ENCODE data around the gene SMIM33.
A peak's percentile ranks its signal among the peaks of the same experiment; 100 is the strongest.
"Not testable (repeated sequence)": the region's sequence is repeated elsewhere in the genome, so short reads cannot be mapped to it uniquely, and the experiment has no call there.

The SMIM33 gene

DNA sequence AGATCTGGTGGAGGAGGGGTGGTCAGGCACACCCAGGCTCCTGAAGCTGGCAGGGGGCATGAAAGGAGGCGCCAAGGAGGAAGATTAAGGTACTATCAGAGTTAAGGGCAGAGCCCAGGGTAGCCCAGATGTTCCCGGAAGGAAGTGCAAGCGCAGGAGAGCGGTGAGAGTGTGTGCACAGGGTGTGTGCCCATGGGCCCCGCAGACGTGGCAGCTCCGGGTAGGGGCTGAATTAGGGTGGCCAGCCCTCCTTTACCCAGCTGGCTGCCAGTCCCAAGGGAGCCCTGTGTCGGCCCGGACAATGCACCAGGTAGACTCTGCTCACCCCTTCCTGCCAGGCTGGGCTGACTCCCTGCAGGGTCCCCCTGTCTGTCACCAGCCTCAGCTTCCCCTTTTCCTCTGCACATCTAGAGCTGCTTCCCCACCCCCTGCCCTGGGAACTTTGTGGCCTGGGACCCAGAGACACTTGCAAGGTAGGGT is at the start of gene SMIM33:
SMIM33 (plus strand) TSS at position 184 of the 480 bp plus-strand sequence; CDS start at position 302, 118 bp downstream.
- DNase-seq = peak; percentile 21

DNA sequence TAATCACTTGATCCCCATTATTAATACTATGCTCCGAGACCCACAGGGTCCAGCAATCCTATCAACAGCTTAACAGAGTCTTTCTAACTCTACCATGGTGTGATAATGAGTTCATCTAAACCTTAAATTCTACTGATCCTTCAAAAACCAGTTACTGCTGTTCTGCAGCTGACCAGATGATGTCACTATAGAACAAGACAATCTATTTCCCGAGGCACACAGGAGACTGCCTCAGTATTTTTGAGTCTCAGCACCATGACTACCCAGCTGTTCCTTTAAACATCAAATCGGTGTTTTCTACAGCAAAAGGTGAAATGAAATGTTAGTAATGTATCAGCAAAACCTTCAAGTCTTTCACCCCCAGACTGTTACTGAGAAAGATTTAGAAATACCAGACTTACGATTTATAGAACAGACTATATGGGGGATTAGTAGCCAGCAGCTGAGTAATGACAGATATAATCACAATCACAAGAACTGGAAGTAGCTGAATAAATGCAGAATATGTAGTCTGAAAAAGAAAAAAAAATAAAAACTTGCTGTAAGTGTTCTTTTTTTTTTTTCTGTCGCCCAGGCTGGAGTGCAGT is 48.4 kb upstream of the SMIM33 start:
- peak; percentile 78 for DNase-seq

DNA sequence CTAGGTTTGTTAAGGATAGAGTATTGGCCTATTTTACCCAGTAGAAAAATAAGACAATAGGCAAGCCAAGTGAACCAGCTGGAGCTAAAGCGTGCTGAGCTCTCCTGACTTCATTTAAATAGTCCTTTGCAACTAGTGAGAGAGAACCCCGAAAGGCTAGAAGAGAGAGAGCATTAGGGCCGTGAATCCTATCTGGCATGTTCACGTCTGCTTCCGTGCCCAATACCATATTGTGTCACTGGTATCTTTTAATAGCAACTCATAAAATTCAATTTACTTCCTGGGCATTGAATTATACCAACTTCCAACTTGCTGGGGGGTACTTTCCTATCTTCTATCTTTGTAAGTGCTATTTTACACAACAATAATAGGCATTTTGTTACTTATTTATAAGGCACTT is 45.3 kb upstream of the SMIM33 start:
- no peak for DNase-seq

DNA sequence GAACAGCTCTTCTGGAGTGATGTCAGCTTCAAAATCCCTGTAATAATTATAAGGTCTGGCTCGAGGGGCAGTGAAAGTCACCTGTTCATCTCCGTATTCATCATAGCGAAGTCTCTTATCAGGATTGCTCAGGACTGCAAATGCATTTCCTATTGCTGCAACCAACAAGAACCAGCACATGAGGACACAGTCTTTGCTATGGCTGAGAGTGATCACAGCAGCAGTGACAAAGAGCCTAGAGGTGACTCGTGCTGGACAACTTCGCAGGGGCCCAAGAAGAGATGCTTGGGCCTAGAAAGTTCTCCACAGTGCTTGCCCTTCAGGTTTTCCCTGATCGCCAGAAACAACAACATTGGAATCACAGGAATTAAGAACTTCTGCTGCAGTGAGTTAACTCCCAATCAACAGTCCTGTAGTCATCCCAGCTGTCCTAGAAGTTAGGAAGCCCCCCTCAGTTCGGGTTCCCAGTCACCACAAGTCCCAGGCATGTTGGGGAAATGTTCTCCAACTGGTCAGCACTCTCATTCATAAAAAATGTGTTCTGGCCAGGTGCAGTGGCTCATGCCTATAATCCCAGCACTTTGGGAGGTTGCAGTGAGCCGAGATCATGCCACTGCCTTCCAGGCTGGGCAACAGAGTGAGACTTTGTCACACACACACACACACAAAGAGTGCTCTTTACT is 44.5 kb upstream of the SMIM33 start:
- no peak for DNase-seq

DNA sequence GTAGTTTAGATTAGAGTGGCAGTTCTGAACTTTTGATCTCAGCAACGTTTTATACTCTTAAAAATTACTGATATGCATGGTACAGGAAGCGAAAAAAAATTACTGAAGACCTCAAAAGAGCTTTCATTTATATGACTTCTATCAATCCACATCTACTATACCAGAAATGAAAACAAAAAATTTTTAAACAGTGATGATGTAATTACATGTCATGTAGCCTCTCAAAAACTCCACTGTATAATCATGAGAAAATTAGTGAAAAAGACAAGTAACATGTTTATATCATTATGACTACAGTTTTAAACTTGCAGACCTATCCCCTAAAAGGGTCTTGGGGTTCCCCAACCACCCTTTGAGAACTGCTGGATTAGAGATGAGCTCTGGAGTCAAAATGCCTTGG is 40.8 kb upstream of the SMIM33 start:
- no peak for DNase-seq

DNA sequence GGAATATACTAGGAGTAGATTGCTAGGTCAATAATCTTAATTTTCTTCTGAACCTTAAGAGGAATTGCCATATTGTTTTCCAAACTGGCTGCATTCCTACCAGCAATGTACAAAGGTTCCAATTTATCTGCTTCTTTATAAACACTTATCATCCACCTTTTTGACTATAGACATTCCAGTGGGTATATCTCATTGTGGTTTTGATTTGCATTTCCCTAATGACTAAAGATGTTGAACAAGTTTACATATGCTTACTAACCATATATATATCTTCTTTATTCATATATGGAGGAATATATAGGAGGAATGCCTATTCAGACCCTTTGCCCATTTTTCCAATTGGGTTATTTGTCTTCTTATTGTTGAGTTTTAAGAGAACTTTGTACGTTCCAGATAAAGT is 39.1 kb upstream of the SMIM33 start:
- no peak for DNase-seq

DNA sequence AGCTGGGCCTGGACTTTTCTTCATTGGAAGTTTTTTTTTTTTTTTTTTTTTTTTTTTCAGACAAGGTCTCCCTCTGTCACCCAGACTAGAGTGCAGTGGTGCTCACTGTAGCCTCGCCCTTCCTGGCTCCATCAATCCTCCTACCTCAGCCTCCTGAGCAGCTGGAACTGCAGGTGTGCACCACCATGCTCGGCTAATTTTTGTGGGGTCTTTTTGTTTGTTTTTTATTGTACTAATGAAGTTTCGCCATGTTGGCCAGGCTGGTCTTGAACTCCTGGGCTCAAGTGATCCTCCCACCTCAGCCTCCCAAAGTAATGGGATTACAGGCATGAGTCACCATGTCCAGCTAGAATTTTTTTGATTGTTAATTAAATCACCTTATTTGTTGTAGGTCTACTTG is 35.1 kb upstream of the SMIM33 start:
- no peak for DNase-seq

DNA sequence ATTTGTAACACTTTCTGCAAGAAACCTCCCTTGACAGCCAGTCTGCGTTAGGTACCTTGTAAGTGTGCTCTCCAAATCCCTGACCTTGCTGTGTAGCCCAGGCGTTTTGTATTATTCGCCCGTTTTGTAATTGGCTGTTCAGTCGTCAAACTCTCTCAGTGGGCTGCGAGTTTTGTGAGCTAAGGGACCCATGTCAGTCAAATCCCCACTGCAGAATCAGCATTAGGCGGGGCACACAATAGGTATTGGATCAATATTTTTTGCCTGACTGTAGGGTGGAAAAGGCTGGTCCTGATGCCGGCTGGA is 32.1 kb upstream of the SMIM33 start:
- no peak for DNase-seq

DNA sequence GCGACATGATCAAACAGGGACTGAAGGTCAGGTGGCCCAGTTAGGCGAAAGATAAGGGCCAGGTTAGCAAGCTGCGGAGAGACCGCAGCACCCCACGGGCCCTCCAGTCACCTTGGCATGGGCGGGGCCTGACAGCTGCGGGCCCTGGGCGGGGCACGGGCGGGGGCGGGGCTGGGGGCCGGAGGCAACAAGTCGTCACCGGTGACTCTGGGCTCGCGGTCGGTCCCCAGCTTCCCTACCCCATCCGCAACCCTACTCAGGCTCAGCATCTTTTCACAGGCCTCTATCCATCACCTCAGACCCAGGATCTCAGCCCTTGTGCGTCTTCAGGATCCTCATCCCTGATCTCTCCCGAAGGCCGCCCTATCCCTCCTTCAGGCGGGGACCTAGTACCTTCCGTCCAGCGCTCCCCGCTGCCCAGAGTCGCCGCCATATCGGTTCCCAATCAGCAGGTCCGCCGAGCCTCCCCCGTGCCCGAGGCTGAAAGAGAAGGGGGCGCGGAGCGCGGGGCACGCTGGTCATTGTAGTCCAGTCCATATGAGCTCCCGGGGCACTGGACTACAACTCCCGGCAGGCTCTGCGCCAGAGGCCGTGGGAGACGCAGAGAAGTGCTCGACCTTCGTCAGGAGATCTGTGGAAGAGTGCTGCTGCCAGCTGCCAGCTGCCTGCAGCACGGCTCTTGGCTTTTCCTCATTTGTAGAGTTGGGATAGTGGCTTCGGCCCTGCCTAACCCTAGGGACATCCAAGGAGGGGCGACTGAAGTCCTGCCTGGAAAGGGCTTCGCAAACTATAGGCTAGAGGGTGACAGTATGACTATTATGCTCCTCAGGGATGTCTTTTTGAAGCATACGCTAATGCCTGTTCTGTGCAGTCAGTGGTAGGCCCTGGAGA is 31.5 kb upstream of the SMIM33 start, which contains the start of gene DNAJC18:
DNAJC18 (minus strand) TSS at position 513 of the 891 bp plus-strand sequence; CDS start at position 433, 80 bp downstream.
- DNase-seq = peak; percentile 97

DNA sequence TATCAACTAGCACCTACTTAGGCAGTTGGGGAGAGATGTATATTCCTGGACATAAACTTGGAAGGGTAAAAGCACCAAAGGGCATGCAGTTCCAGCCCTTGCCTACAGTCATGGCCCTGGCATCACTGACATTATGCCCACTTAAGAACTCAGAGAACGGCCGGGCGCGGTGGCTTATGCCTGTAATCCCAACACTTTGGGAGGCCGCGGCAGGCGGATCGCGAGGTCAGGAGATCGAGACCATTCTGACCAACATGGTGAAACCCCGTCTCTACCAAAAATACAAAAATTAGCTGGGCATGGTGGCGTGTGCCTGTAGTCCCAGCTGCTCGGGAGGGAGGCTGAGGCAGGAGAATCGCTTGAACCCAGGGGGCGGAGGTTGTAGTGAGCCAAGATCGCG is 30.4 kb upstream of the SMIM33 start:
- DNase-seq = not testable (repeated sequence)

DNA sequence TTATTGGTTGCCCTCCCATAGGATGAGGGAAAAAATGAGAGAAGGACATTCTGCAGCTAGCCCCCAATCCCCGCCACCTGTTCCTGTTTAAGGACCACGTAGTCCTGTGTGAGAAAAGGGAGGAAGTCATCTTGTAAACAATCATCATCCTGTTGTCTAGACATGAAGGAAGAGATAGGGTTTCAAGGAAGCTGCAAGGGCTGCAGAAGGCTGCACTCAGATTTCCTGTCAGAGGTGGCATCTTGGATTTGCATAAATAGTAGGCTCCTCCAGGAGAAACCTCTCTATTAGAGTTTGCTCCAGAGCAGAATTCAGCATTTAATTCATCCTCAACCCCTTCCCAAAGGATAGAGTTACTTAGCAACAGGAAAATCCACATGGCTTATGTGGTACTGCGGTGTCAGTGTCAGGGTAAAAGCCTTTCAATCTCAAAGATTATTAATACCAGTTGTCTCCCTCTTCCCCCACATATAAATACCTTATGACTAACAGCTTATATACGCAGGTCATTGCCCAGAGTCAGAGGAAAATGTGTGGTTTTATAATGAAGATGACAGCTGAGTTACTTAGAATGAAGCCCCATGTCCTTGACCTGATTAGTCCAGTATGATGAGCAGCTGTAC is 26.9 kb upstream of the SMIM33 start:
- peak; percentile 54 for DNase-seq

DNA sequence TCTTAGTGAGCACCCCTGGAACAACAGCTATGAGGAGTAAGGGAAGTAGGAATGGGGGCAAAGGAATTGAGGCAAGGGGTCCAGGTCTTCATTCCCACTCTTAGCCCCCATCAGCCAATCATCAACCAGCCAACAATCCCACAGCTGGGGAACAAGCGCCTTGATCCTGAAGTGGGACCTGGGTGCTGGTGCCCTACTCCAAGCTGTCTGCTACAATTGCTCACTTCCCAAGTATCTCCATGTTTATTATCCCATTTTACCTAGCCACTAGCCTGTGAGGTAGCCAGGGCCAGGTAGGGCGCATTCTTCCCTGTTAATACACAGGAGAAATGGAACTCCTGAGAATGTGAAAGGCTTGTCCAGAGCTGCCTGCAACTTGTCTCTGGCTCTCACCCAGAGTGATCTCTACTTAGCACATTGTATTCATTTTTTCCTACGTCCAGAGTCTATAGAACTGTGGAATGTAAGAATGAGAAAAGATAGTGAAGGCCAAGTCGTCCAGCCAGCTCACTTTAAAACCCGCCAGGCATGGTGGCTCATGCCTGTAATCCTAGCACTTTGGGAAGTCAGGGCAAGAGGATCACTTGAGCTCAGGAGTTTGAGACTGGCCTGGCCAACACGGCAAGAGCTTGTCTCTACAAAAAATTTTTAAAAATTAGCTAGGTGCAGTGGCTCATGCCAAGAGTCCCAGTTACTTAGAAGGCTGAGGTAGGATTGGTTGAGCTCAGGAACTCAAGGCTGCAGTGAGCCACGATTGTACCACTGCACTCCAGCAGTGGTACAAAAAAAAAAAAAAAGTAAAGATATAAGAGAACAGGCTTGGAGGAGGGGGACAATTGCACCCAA is 25.3 kb upstream of the SMIM33 start:
- DNase-seq = no peak

DNA sequence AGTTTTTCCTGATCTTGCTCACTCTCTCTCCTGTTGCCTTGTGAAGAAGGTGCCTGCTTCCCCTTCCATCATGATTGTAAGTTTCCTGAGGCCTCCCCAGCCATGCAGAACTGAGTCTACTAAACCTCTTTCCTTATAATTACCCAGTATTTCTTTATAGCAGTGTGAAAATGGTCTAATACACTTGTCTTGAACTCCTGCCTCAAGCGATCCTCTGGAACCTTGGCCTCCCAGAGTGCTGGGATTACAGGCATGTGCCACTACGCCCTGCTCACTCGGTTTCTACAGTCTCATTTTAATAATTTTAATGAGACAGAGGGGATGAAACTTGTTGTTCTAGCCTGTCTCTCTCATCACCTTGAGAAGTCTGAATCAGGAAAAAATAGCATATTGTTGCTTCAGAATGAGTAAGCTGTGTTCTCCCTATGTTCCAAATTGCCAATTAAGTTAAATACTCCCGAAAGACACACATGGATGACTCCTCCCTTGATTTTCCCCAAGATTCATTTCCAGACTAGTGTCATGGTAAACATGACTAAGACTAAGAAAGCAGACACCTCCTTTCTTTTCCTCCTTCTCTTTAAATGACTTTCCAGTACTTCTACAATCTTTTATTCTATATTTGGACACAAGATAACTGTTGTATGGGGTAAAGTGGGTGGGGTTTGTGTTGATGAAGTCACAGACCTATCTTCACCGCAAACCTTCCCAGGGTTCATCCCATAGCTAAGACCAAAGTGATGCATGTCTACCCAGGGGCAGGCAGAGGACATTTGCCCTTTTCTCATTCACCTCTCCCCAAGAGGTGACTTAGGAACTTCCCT is 23.6 kb upstream of the SMIM33 start:
- DNase-seq = no peak

DNA sequence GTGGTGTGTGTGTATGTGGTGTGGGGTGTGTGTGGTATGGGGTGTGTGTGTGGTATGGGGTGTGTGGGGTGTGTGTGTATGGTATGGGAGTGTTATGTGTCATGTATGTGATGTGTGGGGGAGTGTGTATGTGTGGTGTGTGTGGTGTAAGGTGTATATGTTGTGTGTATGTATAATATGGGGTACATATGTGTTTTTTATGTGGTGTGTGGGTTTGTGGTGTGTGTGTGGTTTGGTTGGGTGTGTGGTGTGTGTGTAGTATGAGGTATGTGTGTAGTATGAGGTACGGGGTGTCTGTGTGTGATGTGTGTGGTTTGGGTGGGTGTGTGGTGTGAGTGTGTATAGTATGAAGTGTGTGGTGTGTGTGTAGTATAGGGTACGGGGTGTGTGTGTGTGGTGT is 19.6 kb upstream of the SMIM33 start:
- DNase-seq = no peak

DNA sequence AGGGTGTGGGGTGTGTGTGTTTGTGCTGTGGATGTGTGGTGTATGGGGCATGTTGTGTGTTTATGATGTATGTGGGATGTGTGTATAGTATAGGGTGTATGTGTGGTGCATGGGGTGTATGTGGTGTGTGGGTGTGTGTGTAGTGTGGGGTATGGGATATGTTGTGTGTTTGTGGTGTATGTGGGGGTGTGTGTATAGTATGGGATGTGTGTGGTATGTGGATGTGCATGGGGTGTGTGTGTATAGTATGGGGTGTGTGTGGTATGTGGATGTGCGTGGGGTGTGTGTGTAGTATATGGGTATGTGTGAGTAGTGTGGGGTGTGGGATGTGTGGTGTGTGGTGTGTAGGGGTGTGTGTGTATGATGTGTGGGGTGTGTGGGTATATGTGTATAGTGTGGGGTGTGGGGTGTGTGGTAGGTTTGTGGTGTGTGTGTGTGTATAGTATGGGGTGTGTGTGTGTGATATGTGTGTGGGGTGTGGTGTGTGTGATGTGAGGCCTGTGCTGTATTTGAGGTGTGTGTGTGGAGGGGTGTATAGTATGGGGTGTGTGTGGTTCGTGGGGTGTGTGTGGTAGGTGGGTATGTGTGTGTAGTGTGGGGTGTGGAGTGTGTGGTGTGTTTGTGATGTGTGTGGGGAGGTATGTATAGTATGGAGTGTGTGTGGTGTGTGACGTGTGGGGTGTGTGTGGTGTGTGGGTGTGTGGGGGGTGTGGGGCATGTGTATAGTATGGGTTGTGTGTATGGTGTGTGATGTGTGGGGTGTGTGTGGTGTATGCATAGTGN is 18.7 kb upstream of the SMIM33 start:
- DNase-seq = no peak

DNA sequence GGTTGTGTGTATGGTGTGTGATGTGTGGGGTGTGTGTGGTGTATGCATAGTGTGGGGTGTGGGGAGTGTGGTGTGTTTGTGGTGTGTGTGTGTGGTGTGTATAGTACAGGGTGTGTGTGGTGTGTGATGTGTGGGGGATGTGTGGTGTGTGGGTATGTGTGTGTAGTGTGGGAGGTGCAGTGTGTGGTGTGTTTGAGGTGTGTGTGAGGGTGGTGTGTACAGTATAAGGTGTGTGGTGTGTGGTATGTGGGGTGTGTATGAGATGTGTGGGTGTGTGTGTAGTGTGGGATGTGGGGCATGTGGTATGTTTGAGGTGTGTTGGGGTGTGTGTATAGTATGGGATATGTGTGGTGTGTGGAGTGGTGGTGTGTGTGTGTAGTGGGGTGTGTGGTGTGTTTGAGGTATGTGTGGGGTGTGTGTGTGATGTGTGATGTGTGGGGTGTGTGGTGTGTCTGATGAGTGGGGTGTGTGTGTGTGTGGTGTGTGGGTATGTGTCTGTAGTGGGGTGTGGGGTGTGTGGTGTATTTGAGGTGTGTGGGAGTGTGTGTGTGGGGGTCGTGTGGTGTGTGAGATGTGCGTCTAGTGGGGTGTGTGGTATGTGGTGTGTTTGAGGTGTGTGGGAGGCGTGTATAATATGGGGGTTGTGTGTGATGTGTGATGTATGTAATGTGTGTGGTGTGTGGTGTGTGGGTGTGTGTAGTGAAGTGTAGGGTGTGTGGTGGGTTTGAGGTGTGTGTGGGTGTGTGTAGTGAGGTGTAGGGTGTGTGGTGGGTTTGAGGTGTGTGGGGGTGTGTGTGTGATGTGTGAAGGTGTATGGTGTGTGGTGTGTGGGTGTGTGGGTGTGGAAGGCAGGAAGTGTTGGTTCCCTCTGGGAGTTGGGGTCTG is 16.9 kb upstream of the SMIM33 start:
- DNase-seq = no peak

DNA sequence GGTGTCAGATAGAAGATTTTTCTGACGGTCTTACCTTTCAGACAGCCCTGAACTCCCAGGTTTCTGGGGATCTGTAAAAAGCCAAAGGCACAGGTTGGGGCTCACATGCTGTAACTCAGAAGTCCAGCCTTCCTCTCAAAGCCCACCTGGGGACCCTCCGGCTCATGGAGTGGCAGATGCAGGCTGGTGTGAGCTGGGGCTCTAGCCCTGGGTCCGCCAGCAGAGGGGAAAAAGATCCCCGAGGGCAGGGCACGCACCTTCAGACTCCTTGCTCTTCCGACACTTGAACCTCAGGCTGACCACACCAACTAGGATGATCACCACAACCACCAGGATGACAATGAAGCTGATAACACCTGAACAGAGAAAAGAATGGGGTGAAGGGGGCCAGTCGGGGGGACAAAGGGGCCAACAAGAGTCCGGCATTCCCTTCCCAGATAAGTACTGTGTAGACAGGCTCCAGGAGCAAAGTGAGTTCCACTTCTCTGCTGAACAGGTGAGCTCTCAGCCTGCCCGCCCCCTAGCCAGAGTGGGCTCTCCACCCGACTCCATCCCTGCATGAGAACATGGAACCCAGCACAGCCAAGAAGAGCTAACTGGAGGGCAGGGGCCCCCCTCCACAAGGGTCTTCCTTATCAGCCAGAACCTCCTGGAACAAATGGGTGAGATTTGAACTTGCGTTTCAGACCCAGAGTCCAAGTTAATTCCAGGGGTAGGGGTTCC is 16.1 kb upstream of the SMIM33 start:
- DNase-seq = no peak

DNA sequence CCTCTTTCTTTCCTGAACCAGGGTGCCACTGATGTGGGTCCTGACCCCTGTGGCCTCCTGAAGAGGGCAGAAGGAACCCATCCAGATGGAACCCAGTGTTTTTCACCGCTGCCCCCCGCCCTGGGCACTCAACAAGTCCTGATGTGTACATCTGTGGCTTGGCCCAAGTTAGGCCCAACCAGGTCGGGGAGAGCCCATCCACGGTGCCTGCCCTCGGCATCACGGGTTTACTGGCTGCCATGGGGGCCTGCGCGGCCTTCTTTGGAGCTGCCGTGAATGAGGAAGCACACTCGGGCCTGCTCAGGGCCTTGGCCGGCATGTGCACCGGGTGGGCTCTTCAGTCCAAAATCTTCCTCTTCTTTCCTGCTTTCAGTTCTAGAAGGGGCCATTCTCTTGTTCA is 14.0 kb upstream of the SMIM33 start:
- no peak for DNase-seq

DNA sequence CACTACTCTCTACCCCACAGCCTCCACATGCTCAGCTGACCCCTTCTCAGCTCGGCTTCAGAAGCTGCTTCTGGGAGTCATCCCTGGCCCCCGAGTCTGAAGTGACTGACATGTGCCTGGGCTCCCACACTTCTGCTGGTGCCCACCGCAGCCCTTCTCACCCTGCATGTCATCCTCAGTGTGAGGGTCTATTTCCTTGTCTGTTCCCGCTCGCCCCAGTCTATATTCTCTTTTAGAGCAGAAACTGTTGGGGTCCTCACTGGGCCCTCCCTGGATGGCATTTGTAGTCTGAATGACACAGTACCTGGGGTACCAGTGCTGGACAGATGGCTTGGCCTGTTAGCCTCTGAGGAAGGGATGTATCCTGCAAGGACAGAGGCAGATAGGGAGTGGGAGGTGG is 13.6 kb upstream of the SMIM33 start:
- DNase-seq = no peak

All from NCI-H69 (cell line).